GM12878 (cell line): ENCODE results near the gene CRMP1.

Experiments used
- ESRRA ChIP-seq: IDR thresholded peaks from 2 replicates; pipeline ENCODE4 v1.6.1; 2012; ENCODE audit warnings: mild to moderate bottlenecking, low read length, improper control_type of control experiment
- MXI1 ChIP-seq: fragments of 150-350 bp; IDR thresholded peaks from 2 replicates; pipeline ENCODE4 v1.6.1; 2011; ENCODE audit warnings: low read depth, mild to moderate bottlenecking, inconsistent platforms, low read length, improper control_type of control experiment
- POLR2A ChIP-seq: IDR thresholded peaks from 2 replicates; pipeline ENCODE4 v1.6.1; 2011; ENCODE audit warnings: low read depth, mild to moderate bottlenecking, low read length
- POLR2AphosphoS5 ChIP-seq: IDR thresholded peaks from 2 replicates; pipeline ENCODE4 v1.6.1; 2011; ENCODE audit warnings: mild to moderate bottlenecking, low read length, inconsistent platforms
- RCOR1 ChIP-seq: conservative IDR thresholded peaks from 2 replicates; pipeline ENCODE4 v1.6.1; 2012; ENCODE audit warnings: low read depth, low read length, improper control_type of control experiment
- SRF ChIP-seq, 2 experiments: IDR thresholded peaks; 2 replicates each; pipeline ENCODE4 v1.6.1; 2011; ENCODE audit warnings: low read depth in 2 of 2, low read length in 2 of 2, mild to moderate bottlenecking in 1 of 2, moderate library complexity in 1 of 2
- TAF1 ChIP-seq: IDR thresholded peaks from 2 replicates; pipeline ENCODE4 v1.6.1; 2011; ENCODE audit warnings: mild to moderate bottlenecking, low read depth, low read length, borderline replicate concordance
- TBL1XR1 ChIP-seq: IDR thresholded peaks from 2 replicates; pipeline ENCODE4 v1.6.1; 2012; ENCODE audit warnings: low read depth, low read length, improper control_type of control experiment
- ZNF622 ChIP-seq: fragments of 450-650 bp; IDR thresholded peaks from 2 replicates; pipeline ENCODE4 v1.6.1; 2017; ENCODE audit warnings: mild to moderate bottlenecking, inconsistent platforms
- TF ChIP-seq, protein P1 (sequence below), 3 experiments: IDR thresholded peaks in 2 of 3; conservative IDR thresholded peaks in 1 of 3; 2 replicates each; pipeline ENCODE4 v1.5.1; 2011; ENCODE audit warnings: low read depth in 3 of 3, low read length in 3 of 3, mild to moderate bottlenecking in 3 of 3, control low read depth in 2 of 3, moderate library complexity in 2 of 3, inconsistent platforms in 1 of 3, mixed read lengths in 1 of 3; ENCODE audit not compliant: control insufficient read depth in 2 of 3, insufficient read depth in 1 of 3; ENCODE audit errors: extremely low read depth in 1 of 3
- TF ChIP-seq, protein P2 (sequence below): IDR thresholded peaks from 2 replicates; pipeline ENCODE4 v1.6.1; 2012; ENCODE audit warnings: low read depth, low read length, improper control_type of control experiment
- TF ChIP-seq, protein P3 (sequence below): IDR thresholded peaks from 2 replicates; pipeline ENCODE4 v1.6.1; 2012; ENCODE audit warnings: low read depth, low read length, improper control_type of control experiment
- TF ChIP-seq, protein P4 (sequence below): IDR thresholded peaks from 2 replicates; pipeline ENCODE4 v1.6.1; 2011; ENCODE audit warnings: low read depth, mild to moderate bottlenecking, low read length, moderate library complexity, borderline replicate concordance; ENCODE audit errors: extremely low read depth

DNA sequence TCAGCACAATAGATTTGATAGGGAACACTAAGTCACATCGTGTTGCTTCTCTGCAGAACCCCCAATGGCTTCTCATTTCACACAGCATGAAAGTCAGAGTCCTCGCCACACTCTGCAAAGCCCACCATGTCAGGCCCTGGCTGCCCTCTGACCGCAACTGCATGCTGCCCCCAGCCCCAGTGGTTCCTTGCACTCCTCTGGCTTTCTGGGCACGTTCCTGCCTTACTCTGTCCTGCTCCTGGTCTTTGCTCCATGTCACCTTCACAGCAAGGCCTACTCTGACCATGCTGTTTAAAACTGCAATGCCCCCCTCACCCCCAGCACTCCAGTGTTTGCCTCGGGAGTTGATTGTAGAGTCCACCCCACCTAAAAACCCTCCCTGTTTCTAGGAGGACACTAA is 103.7 kb downstream of the CRMP1 start:
- TF ChIP-seq TAF1 (no peak), SRF (IDR thresholded peaks at IDR 0.05; ENCODE audit: low read depth in 2 of 2, low read length in 2 of 2) (no peak), MXI1 (no peak), POLR2A (no peak), RCOR1 (no peak), ESRRA (no peak), POLR2AphosphoS5 (no peak), TBL1XR1 (no peak), ZNF622 (no peak)
- TF ChIP-seq, protein P1, sequence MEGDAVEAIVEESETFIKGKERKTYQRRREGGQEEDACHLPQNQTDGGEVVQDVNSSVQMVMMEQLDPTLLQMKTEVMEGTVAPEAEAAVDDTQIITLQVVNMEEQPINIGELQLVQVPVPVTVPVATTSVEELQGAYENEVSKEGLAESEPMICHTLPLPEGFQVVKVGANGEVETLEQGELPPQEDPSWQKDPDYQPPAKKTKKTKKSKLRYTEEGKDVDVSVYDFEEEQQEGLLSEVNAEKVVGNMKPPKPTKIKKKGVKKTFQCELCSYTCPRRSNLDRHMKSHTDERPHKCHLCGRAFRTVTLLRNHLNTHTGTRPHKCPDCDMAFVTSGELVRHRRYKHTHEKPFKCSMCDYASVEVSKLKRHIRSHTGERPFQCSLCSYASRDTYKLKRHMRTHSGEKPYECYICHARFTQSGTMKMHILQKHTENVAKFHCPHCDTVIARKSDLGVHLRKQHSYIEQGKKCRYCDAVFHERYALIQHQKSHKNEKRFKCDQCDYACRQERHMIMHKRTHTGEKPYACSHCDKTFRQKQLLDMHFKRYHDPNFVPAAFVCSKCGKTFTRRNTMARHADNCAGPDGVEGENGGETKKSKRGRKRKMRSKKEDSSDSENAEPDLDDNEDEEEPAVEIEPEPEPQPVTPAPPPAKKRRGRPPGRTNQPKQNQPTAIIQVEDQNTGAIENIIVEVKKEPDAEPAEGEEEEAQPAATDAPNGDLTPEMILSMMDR (IDR thresholded peaks at IDR 0.05 in 2 of 3, conservative IDR thresholded peaks at IDR 0.05 in 1 of 3; ENCODE audit: control insufficient read depth in 2 of 3, extremely low read depth in 1 of 3, insufficient read depth in 1 of 3, low read depth in 3 of 3, low read length in 3 of 3), result no peak
- TF ChIP-seq, protein P2, sequence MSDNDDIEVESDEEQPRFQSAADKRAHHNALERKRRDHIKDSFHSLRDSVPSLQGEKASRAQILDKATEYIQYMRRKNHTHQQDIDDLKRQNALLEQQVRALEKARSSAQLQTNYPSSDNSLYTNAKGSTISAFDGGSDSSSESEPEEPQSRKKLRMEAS, result no peak
- TF ChIP-seq, protein P3, sequence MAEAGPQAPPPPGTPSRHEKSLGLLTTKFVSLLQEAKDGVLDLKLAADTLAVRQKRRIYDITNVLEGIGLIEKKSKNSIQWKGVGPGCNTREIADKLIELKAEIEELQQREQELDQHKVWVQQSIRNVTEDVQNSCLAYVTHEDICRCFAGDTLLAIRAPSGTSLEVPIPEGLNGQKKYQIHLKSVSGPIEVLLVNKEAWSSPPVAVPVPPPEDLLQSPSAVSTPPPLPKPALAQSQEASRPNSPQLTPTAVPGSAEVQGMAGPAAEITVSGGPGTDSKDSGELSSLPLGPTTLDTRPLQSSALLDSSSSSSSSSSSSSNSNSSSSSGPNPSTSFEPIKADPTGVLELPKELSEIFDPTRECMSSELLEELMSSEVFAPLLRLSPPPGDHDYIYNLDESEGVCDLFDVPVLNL, result no peak
- TF ChIP-seq, protein P4, sequence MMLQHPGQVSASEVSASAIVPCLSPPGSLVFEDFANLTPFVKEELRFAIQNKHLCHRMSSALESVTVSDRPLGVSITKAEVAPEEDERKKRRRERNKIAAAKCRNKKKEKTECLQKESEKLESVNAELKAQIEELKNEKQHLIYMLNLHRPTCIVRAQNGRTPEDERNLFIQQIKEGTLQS, result no peak
